Tibial nerve (tissue), 4 donors: Measurements from ENCODE around the gene GRIK3.

Experiments used
- EP300 ChIP-seq, 2 donors: sonication (generic); formaldehyde crosslinking; IDR thresholded peaks; one replicate each; pipeline ENCODE4 v1.6.1; 2017; ENCODE audit warnings: antibody characterized with exemption in 2 of 2, mild to moderate bottlenecking in 1 of 2
- TF ChIP-seq, protein P1 (sequence below), 5 experiments: fragments of 200-600 bp in 3 of 5; fragments of 450-650 bp in 2 of 5; sonication (generic) in 3 of 5; IDR thresholded peaks; one replicate each; pipeline ENCODE4 v1.5.1; 2016 to 2019; ENCODE audit warnings: antibody characterized with exemption in 5 of 5, mild to moderate bottlenecking in 3 of 5, moderate library complexity in 2 of 5

DNA sequence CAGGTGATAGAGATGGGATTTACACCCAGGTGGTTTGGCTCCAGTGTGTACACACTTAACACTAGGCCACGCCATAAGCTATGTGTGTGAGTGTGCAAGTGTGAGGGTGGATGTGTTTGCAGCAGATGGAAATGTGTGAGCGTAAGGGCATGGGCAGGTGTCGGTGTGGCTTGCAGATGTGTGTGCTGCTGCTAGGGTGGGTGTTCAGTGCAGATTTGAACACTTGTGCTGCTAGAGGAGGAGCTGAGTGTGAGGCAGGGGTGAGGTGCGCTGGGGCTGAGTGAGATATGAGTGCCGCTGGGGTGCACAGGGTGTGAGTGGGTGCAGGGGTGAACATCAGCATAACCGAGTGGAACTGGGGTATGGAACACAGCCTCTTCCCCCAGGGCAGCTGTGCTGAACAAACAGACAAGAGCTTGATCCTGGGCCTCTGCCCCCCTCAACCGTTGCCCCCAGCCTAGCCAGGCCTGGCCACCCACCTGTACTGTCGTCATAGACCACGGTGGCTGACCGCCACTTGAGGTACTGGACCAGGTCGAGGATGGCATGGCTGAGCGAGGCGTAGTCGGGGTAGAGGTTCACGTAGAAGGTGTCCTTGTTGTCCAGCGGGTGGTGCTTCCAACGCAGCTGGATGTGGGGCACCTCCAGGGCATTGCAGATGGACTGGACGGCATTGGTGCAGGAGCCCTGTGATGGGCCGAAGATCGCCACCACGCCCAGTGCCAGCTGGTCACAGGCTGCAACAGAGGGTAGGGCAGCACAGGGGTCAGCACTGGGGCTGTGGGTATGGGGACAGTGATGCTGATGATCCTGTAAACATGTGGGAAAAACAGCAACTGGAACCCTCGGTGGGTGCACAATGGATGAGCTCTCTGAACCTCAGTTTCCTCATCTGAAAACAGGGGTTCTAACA is 153.9 kb downstream of the GRIK3 start:
- TF ChIP-seq, protein P1, sequence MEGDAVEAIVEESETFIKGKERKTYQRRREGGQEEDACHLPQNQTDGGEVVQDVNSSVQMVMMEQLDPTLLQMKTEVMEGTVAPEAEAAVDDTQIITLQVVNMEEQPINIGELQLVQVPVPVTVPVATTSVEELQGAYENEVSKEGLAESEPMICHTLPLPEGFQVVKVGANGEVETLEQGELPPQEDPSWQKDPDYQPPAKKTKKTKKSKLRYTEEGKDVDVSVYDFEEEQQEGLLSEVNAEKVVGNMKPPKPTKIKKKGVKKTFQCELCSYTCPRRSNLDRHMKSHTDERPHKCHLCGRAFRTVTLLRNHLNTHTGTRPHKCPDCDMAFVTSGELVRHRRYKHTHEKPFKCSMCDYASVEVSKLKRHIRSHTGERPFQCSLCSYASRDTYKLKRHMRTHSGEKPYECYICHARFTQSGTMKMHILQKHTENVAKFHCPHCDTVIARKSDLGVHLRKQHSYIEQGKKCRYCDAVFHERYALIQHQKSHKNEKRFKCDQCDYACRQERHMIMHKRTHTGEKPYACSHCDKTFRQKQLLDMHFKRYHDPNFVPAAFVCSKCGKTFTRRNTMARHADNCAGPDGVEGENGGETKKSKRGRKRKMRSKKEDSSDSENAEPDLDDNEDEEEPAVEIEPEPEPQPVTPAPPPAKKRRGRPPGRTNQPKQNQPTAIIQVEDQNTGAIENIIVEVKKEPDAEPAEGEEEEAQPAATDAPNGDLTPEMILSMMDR (IDR thresholded peaks at IDR 0.05): no peak
- no peak for TF ChIP-seq EP300 (IDR thresholded peaks at IDR 0.05)
